ENCODE results near the gene NUDCD2.
"Not testable (repeated sequence)": the region's sequence is repeated elsewhere in the genome, so short reads cannot be mapped to it uniquely, and the experiment has no call there.

Gene NUDCD2

GRCh38 chr5:163401271-163401670, 58.6 kb downstream of the NUDCD2 start:
- no peak overlapping the region for H3K4me3 ChIP-seq (ENCODE audit: low read depth, low read length)
- DNase-seq (ENCODE audit: low read depth, low spot score): no peak
- in situ Hi-C loops (cut with HindIII; ENCODE audit: low sequenced_read_pairs): no loop called here
- TF ChIP-seq CTCF (IDR thresholded peaks at IDR 0.05; ENCODE audit: low read depth, low read length): no peak

GRCh38 chr5:163399923-163400322, 60.0 kb downstream of the NUDCD2 start:
- DNase-seq (ENCODE audit: low read depth, low spot score): no peak
- TF ChIP-seq CTCF (IDR thresholded peaks at IDR 0.05; ENCODE audit: low read depth, low read length): no peak
- in situ Hi-C loops (cut with HindIII; ENCODE audit: low sequenced_read_pairs): no loop called here
- no peak overlapping the region for H3K4me3 ChIP-seq (ENCODE audit: low read depth, low read length)

- DNase-seq (ENCODE audit: low read depth, low spot score): no peak
- H3K4me3 ChIP-seq (ENCODE audit: low read depth, low read length): no peak overlapping the region
- no peak for TF ChIP-seq CTCF (IDR thresholded peaks at IDR 0.05; ENCODE audit: low read depth, low read length)
- in situ Hi-C loops (cut with HindIII; ENCODE audit: low sequenced_read_pairs): no loop called here
These were observed 62.5 kb downstream of the NUDCD2 start for GRCh38 chr5:163397354-163397753.

- H3K4me3 ChIP-seq (ENCODE audit: low read depth, low read length); in situ Hi-C loops (cut with HindIII; ENCODE audit: low sequenced_read_pairs); DNase-seq (ENCODE audit: low read depth, low spot score): not testable (repeated sequence)
These were observed 63.0 kb downstream of the NUDCD2 start for GRCh38 chr5:163396818-163397340.

Measured in astrocyte of the spinal cord (primary cell).